ENCODE measurements around the gene DMWD.

DNA sequence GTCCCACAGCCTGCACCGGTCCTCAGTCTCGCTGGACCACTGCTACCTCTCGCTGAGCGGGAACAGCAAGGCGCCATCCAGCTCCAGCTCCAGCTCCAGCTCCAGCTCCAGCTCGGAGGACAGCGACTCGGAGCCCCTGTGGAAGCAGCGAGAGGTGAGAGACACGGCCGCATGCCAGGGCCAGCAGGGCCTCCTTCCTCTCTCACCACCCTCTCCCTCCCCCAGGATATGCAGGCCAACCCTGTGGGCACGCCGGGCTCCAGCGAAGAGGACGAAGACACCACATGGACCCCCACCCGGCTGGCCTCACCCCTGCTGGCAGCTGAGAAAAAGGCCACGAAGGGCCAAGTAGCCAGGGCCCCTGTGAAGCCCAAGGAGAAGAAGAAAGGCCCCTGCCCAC lies 30.9 kb downstream of the DMWD start:
- no peak for TF ChIP-seq CTCF (IDR thresholded peaks at IDR 0.05)
- no peak for TF ChIP-seq EZH2 (IDR thresholded peaks at IDR 0.05; ENCODE audit: borderline replicate concordance, insufficient read depth, low read depth, low read length, poor library complexity, severe bottlenecking)
